Measurements from ENCODE around the gene TSPAN14. TPM values are rescaled to one million over a fixed set of nuclear protein-coding genes. Genes with fewer than 3 reads are reported as not detected.

Gene TSPAN14
- total and polyA plus RNA-seq, 2 of the 8 experiments (the other 6 are each of a cell fraction or from before 2014, with no cell fraction given), result 47.4 to 57.8 TPM

DNA sequence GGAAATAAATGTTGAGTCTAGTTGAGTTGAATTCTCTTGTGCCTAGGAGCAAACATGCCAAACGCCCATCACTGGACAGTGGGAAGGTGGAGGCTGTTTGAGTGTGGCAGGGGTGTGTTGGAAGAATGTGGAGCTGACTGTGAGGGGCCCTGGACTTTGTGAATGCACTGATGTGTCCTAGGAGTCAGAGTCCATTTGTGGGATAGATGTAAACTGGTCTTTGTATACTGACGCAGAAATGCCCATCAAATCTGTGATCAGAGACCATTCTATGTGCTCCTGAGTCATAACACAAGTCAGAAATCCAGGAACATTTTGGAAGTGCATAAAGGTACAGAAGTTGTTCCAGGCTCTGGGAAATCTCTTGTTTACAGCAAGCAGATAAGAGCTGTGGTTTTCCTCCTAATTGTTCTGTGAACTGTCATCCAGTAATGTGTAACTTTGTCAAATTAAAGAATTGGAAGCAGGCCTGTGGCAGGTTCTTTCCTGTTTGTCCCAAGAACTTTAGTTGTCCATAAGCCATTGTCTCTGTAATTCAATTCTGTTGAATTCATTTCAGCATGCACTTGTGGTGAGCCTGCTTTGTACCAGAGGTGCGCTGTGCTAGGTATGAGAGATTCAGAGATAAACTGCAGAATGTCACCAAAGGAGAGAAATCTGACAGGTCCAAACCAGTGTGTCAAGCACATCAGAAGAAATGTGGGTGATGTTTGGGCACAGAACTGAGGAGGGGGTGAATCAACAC is 38.2 kb upstream of the TSPAN14 start (continued):
- TF ChIP-seq SIRT6 (IDR thresholded peaks at IDR 0.05; ENCODE audit: low read length), result no peak
- TF ChIP-seq NANOG (IDR thresholded peaks at IDR 0.05; ENCODE audit: insufficient read depth, low read depth, low read length, poor library complexity, severe bottlenecking), result no peak
- TF ChIP-seq ZNF274 (IDR thresholded peaks at IDR 0.05; ENCODE audit: borderline replicate concordance, extremely low read depth, low read length), result no peak
